Activated CD8-positive, alpha-beta memory T cell treated with anti-CD3 and anti-CD28 coated beads for 36 hours (primary cell): ENCODE data around the gene PSMC1. TPM values are rescaled to one million over a fixed set of nuclear protein-coding genes. Genes with fewer than 3 reads are reported as not detected.
"Not testable (repeated sequence)": the region's sequence is repeated elsewhere in the genome, so short reads cannot be mapped to it uniquely, and the experiment has no call there.

Experiments used
- CTCF ChIA-PET: fragments of 350-600 bp; sonication (Branson Sonifier 250); formaldehyde crosslinking; loops from one replicate; lab custom pipeline; 2021; ENCODE audit warnings: antibody characterized with exemption; lab: Charles Lee
- POLR2A ChIA-PET: fragments of 350-600 bp; sonication (Branson Sonifier 250); formaldehyde crosslinking; loops from one replicate; lab custom pipeline; 2021; ENCODE audit warnings: antibody characterized with exemption; lab: Charles Lee
- total RNA-seq, 2 experiments: library from RNA; stranded (reverse); gene quantifications; one replicate each; pipeline ENCODE4 v1.2.3, GENCODE V29; 2021

The PSMC1 gene
- 100 to 1,000 TPM; 126 to 152 TPM for total RNA-seq

DNA sequence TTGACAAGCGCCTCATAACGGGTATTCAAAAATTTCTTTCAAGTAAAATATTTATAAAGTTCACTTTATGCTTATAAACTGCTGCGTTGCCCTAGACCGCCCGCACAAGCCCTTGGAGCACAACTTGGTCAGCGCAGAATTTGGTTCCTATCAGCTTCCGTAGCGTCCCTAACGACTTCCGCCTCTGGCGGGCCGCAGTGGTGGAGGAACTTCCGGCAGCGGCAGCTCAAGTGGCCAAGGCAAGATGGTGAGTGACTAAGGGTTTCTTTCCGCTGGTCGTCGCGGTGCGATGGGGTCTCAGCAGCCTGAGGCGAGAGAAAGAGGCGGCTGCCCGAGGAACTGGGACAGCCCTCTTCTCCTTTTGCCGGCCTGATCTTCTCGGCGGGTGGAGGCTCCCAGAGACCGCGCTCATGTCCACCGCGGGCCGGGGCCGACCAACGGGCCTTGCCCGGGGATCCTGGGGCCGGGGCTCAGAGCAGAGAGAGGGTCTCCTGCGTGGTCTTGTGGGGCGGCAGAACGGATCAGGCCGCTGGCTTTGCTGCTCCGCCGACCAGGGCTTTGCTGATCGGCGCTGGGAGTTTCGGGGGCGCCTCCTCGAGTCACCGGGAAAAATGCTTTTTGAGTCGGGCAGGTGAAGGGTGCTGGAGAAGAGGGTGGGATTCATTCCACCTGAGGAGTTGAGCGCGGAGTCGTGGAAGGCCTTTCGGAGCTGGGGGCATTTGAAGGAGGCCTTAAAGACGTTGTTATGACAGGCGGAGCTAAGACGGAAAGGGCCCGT, at the start of gene PSMC1:
Gene PSMC1 (plus strand): TSS at position 200 of the 778 bp plus-strand sequence. CDS start 45 bp downstream, at position 245.
- ChIA-PET CTCF (interaction anchor here (0.9 to 1.4 kb wide), 3 partner anchors 33 to 318 kb away, joined by 3 read pairs; no protein-coding TSS in a partner anchor), POLR2A (interaction anchor here (0.9 to 1.1 kb wide), 2 partner anchors 127 to 141 kb away, joined by 3 read pairs; partner anchors contain the start of gene CALM1)

DNA sequence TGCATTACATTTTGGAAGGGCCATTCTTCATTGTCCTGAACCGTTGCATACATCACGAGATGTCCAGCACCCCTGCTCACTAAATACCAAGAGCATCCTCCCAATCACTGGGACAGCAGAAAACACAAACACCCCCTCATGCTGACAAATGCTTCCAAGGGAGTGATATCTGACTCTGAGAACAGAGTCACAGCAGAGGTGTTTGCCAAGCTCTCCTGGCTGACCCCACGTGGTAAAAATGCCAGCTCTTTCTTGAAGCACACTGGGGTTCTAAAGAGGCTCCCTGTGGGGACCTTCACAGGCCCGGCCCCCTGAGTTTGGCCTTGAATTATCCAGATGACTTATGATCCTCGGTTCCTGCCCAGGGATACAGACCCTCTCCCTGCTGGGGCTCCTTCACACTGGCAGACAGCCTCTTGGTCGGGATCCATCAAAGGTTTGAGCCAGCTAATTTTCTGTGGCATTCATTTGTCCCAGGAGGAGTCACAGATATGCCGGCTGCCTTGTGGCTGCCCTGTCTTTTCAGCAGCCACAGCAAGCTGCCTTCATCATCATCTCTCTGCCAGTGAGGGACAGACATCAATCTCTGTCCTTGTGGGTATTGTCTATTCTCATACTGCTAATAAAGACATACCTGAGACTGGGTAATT, 43.1 kb upstream of the PSMC1 start:
- ChIA-PET CTCF (no interaction called here), POLR2A (no interaction called here)

DNA sequence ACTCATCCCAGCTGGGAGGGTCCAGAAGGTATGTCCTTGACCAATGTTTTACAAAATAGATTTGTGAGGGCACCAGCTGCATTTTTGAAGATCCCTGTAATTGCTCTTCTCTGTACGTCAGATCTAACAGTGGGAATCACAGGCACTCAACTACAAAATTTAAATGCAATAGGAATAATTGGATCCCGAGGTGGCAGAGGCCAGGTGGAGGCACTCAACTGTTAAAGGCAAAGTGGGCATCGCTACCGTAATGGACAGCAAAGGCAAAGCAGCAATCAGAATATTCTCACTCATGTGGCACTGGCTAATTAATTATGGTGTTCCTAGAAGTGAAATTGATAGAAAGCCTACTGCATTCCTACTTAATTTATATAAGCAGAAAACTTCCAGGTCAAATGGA, 27.9 kb upstream of the PSMC1 start:
- ChIA-PET CTCF (no interaction called here), POLR2A (no interaction called here)

DNA sequence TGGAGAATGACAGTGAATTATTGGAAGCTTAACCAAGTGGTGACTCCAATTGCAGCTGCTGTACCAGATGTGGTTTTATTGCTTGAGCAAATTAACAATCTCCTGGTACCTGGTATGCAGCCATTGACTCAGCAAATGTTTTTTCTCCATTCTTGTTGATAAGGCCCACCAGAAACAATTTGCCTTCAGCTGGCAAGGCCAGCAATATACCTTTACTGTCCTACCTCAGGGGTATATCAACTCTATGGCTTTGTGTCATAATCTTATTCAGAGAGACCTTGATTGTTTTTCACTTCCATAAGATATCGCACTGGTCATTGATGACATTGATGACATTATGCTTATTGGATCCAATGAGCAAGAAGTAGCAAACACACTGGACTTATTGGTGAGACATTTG, 26.4 kb upstream of the PSMC1 start:
- CTCF ChIA-PET, POLR2A ChIA-PET: not testable (repeated sequence)

DNA sequence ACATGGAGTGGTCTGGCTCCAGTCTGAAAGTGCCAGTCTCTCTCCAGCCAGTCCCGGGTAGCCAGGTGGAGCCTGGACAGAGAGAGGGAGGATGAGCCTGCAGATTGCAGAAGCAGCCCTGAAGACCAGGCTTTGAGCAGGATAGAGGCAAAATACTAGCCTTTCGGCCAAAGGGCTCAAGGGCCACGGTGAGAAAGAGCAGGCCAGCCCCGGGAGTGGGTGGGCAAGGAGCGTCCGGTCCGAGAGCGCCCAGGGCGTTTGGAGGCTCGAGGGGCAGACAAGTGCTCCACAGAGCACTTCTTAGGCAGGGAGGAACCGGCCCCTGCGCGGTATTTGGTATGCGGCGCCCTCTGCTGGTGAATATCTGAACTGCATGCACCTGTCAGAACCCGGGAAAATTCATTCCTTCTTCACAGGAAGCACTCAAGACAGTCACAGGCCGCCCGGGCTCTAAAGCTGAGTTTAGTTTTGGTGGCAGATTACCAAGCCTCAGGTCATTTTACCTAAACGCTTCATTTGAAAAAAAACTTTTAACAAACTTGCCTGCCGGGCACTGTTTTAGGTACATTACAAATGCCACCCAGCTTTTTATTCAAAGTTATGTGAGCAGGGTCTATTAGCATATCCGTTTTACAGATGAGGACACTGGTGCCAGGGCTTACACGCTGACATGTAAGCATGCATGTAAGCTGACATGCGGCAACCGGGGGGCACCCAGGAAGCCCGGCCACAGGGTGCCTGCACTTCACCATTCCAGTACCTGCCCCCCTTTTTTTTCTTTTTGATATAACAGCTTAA, 21.0 kb upstream of the PSMC1 start:
- ChIA-PET POLR2A (no interaction called here), CTCF (interaction anchor here (0.5 to 3.2 kb wide), 5 partner anchors 8 to 1369 kb away, joined by 3 to 20 read pairs (median 3); no protein-coding TSS in a partner anchor)

DNA sequence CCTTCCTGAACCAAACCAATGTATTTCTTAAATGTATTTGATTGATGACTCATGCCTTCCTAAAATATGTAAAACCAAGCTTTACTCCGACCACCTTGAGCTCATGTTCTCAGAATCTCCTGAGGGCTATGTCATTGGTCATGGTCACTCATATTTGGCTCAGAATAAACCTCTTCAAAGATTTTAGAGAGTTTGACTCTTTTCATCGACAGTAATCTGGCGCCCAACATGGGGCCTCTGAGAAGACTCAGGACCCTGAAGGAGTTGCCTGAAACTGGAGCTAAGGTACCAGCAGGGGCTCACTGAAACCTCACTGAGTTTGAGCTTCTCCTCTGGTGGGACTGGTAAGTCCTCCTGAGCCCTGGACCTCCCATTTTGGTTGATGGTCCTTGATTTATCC, 17.2 kb upstream of the PSMC1 start:
- ChIA-PET CTCF (no interaction called here), POLR2A (no interaction called here)

DNA sequence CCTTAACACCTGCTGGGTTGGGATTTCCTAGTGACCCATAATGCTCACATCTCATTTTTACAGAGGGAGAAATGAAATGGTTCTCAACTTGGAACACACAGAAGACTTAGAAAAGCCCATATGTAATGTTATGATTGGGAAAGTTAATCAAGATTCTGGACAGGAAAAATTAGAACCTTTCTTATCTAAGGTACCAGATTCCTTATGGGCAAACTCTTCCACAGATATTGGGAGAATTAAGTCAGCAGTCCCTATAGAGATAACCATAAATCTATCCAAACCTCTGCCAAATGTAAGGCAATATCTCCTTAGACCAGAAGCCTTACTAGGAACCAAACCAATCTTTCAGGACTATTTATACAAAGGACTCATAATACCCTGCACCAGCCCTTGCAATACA, 13.9 kb upstream of the PSMC1 start:
- ChIA-PET CTCF (no interaction called here), POLR2A (no interaction called here)

DNA sequence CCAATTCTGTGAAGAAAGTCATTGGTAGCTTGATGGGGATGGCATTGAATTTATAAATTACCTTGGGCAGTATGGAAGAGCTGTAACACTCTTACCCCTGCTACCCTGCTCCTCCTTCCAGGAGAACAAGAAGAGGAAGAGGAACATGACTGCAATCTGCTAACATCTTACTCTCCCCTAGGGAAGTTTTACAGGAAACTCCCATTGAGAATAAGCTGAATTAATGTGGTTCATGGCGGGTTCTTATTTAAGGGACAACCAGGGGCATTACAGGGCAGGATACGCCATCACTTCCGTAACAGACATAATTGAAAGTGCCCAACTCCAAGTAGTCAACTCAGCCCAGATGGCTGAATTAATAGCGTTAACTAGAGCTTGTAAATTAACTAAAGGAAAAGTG, 9.4 kb upstream of the PSMC1 start:
- ChIA-PET POLR2A (no interaction called here), CTCF (no interaction called here)

DNA sequence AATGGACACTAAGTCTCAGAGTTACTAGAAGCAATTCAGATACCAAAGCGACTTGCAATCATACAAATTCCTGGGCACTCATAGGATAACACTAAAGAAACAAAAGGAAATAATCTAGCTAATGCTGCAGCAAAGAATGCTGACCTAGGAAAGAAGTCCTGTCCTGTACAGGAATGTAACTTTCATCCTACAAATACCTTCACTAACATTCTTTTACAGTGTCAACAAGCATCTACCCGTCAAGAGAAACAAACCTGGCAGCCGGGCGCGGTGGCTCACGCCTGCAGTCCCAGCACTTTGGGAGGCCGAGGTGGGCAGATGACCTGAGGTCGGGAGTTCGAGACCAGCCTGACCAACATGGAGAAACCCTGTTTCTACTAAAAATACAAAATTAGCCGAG, 8.9 kb upstream of the PSMC1 start:
- POLR2A ChIA-PET, CTCF ChIA-PET: not testable (repeated sequence)

DNA sequence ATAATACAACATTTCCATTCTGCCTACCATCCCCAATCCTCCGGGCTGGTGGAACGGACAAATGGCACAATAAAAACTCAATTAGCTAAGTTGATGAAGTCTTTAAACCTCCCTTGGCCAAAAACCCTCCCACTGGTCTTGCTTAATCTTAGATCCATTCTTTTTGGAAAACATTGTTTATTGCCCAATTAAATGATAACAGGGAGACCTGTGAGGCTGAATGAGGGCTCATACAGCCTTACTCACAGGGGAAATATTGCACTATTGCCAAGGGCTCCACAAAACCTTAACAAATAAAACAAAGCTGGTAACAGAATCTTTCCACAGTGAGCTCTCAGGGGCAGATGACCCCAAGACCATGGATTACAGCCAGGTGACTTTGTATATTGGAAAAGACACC, 7.8 kb upstream of the PSMC1 start:
- POLR2A ChIA-PET: no interaction called here
- CTCF ChIA-PET: no interaction called here

DNA sequence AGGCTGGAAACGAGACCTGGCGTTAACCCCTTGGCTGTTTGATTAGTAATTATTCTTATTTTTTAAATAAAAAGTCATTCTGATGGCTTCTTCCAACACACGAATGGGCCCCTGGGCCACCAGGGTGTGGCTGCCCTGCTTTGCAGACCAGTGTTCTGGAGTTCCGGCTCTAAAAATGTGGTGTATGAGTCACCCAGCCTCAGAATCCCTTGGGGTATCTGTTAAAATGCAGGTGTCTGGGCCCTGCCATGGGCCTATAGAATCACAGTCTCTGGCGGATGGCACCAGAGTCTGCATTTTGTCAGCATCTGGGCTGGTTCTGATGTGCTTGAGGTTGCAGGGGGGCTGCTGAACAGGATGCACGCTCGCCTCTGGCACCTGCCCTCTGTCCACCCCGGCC, 2.5 kb upstream of the PSMC1 start:
- ChIA-PET CTCF (interaction anchor here (1.2 to 1.8 kb wide), 2 partner anchors 74 to 315 kb away, joined by 3 to 5 read pairs; no protein-coding TSS in a partner anchor), POLR2A (no interaction called here)

DNA sequence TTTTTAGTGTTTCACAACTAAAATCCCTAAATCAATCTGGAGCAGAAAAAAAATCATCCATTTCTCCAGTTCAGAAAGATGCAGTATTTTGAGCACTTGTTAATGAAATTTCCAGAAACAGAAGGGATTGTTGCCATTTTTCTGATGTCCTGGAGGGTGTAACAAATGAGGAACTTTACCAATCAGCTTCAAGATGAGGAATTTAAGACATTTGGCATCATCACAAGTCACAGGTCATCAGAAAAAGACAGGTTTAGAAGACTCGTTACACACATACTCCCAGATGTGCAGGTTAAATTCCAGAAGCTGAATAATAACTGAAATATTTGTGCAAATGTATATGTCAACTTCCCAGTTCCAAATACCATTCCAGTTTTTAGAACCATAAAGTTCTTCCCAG, 482 bp upstream of the PSMC1 start:
- POLR2A ChIA-PET: interaction anchor here (1.1 kb wide), 1 partner anchor 141 kb away, joined by 3 read pairs; the partner anchor contains the start of gene CALM1
- CTCF ChIA-PET: interaction anchor here (1.2 kb wide), 1 partner anchor 296 kb away, joined by 3 read pairs; no protein-coding TSS in a partner anchor

DNA sequence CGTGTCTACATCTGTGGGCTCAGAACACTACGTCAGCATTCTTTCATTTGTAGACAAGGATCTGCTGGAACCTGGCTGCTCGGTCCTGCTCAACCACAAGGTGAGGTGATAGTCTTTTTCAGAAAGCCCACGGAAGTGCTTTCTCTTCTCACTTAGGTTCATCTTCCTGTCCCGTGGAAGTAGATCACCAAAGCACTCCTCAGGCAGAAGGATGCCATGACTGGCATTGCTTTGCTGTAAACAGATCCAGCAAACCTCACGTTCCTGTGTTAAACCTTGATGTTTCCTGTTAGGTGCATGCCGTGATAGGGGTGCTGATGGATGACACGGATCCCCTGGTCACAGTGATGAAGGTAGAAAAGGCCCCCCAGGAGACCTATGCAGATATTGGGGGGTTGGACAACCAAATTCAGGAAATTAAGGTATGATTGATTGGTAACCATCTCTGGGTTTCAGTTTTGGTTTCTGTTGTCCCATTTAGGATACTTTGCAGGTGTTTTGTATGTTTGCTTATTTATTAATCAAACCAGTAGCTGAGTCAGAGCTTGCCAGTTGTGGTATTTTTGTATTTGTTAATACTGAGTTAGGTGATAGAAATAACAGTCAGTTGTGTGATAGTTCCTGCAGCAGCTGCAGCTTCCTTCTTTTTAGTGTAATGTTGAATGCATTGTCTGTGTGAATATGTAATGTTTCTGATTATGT, 7.5 kb downstream of the PSMC1 start:
- ChIA-PET CTCF (no interaction called here), POLR2A (no interaction called here)

DNA sequence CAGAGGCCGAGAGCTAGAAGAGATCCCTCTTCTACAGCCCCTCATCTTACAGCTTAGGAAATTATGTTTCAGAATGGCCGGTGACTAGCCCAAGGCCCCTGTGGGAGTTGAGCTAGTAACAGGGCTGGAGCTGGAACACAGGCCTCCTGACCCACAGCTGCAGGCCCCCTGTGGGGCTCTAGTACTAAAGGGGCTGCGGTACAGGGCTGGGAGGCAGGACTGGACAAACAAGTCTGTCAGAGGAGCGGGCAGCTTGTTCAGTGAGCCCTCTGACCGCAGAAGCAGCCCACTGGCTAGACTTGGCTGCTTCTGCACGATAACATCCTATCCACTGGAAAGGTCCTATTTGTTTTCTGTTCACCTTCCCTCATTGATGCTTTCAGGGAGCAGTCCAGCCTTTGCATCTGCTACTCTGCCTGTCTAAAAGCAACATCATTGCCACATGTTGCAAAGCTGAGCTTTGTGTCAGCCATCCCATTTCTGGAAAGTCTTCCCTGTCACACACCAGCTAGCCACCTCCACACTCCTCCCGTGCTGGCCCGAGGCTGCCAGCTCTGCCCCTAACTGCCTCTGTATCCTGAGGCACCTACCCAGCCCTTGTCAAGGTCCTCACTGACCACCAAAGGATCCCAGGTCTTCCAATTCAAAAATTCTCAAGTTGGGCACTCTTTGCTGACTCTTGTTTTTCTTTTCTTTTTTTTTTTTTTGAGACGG, 10.2 kb downstream of the PSMC1 start:
- ChIA-PET CTCF (no interaction called here), POLR2A (no interaction called here)

DNA sequence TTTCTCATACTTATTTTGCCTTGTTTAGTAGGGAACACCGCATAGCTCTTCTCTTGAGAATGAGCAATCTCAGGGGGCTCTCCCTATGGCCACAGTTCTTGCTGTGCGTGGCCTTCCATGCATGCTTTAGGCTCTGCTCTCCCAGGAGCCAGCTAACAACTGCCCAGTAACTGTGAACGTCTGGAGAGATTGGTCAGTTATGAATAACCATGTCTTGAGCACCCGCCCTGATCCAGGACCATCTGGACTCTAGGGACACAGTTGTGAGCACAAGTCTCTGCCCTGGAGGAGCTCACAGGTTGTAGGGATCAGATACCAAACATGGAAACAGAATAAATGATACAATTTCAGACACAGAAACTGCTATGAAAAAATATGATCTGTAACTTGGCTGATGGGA, 12.1 kb downstream of the PSMC1 start:
- ChIA-PET POLR2A (no interaction called here), CTCF (no interaction called here)

DNA sequence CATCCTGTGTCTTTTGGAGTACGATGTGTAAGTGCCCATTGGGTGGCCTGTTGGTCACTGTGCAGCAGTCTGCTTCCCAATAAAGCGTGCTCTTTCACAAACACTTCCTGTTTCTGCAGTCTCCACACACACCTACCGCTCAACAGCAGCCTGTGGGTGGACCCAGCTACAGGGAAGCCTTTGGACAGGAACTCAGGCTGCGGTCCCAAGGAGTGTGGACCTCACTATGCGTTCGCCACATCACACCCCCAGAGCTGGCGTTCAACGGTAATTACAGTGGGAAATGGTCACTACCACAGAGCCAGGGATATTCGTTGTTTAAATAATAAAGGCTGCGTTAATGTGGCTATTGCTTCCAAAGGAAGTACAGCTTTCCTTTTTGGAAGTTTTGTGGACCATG, 16.2 kb downstream of the PSMC1 start:
- POLR2A ChIA-PET: no interaction called here
- CTCF ChIA-PET: interaction anchor here (0.6 kb wide), 1 partner anchor 15 kb away, joined by 3 read pairs; no protein-coding TSS in a partner anchor

DNA sequence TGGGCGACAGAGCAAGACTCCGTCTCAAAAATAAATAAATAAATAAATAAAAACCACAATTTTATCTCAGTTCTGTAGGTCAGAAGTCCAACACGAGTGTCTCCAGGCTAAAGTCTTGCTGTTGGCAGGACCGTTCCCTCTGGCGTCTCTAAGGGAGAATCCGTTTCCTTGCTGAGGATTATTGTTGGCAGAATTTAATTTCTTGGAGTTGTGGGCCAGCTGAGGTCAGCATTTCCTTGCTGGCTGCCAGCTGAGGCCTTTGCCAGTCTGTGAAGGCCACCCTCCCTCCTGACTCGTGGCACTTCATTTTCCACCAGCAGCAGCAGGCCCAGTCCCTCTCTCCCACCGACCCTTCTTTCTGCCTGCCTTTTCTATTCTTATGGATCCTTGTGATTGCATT, 17.2 kb downstream of the PSMC1 start:
- POLR2A ChIA-PET: no interaction called here
- CTCF ChIA-PET: no interaction called here

DNA sequence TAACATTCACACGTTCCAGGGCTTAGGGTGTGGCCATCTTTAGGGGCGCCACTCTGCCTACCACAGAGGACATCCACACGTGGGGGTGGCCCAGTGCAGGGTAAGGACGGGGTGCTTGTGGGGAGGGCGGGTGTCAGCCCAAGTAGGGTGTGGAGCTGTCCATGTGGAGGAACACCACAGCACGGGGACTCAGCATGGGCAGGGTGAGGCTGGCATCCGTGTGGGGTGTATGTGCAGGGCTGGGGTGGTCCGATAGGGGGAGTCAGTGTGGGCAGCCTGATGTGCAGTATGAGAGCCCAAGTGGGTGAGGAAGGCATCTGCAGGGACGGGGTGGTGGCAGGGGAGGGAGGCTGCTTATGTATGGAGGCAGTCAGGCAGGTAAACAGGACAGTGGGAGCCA, 17.7 kb downstream of the PSMC1 start:
- ChIA-PET CTCF (no interaction called here), POLR2A (no interaction called here)
